Stimulated activated CD4-positive, alpha-beta T cell treated with anti-CD3 and anti-CD28 coated beads, Interleukin-2, amount 100 ng/mL, for 4 hours (primary cell): ENCODE measurements around the gene CCDC93.
A peak's percentile ranks its signal among the peaks of the same experiment; 100 is the strongest.
"Not testable (repeated sequence)": the region's sequence is repeated elsewhere in the genome, so short reads cannot be mapped to it uniquely, and the experiment has no call there.

Experiments
- DNase-seq: peaks from one replicate; pipeline ENCODE4 v3.0.0-alpha.2; 2020; ENCODE audit warnings: low read depth

Gene CCDC93

DNA sequence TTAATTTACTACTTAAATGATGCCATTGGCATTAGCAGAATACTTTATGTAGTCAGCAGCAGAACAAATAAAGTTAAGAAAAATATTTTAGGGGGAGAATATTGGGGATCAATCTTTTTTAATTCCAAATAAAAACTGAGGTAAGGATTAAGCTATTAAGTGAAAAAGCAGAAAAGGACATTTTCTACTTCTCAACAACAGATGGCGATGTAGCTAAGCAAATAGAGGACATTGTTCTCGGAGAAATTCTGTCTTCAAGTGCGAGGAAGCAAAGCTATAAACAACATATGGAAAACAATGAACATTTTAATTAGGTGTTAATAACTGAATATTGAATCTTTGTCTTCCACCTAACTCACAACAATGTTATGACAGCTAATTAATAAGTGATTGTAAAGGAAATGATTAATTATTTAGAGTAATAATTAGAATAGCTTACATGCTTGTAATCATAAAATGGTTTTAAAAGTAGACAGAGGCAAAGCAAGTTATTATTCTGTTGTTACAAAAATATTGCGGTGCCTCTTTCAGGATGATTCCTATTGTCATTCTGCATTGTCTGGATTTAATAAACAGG lies 32.9 kb upstream of the CCDC93 start:
- DNase-seq = no peak

DNA sequence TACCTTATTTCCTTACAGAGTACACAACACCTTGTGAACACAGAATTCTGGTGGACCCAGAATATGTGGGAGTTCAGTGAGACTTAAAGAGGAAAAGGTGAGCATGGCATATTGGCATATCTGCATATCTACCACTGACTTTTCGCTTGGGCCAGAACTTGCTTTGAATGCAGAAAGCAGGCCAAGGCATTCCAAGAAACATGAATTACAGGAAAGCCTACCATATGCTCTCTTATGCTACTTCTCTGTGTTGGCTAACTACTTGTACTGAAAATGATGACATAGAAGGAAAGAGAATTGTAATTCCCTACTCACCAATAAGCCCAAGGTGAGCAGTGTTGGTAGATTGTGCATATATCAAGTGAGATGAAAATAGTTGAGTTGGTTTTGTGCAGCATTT lies 31.4 kb upstream of the CCDC93 start:
- no peak for DNase-seq

DNA sequence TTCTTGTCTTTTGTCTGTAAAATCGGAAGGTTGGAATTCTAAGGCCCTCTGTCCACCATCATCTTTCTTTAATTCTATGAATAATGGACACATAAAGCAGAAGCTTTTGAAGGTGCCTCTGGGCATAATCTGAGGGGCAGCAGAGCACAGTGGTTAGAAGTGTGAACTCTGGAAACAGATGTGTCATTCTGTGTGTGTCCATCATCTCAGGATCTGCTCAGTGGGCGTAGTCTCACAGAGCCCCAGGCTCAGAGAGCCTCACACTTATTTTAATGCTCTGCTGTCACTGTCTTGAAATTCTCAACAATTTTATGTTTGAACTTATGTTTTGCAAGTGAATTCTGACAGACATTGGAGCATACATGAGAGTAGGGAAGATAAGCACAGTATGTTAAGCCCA lies 31.0 kb upstream of the CCDC93 start:
- no peak for DNase-seq

DNA sequence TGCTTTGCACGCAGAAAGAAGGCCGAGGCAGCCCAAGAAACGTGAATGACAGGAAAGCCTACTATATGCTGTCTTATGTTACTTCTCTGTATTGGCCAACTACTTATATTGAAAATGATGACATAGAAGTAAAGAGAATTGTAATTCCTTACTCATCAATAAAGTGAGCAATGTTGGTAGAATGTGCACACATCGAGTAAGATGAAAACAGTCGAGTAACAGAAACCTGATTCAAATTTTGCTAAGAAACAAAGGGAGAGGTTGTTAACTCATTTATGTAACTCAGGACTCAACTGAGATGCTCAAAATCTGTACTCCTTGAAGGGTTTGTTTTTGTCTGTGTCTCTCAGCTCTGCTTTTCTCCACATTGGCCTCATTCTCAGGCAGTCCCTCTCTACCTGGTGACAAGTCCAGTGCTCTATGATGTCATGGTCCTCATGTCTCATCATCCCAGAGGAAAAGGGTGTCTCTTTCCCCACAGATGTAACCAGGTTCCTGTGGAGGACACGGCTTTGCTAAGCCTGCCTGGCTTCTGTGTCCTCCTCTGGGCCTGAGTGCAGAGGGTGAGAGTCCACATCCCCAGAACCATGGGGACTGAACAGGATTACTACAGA lies 30.3 kb upstream of the CCDC93 start:
- DNase-seq = no peak

DNA sequence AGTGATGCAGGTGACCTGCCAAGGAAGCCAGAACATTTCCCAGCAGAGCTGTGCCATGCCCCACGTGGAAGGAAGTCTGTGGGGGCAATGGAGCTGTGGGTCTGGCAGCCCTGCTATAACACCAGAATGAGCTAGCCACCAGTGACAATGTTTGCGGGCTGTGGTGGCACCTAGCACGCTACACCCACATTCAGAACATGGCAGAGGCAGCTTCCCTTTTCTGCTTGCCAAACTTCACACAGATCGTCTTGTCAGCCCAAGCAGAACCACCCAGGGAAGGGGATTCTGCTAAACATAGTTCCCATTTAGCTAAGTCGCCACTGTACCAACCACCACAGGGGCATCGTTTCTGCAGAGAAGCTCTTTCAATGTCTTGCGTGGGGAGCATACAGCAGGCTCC lies 27.0 kb upstream of the CCDC93 start:
- no peak for DNase-seq

DNA sequence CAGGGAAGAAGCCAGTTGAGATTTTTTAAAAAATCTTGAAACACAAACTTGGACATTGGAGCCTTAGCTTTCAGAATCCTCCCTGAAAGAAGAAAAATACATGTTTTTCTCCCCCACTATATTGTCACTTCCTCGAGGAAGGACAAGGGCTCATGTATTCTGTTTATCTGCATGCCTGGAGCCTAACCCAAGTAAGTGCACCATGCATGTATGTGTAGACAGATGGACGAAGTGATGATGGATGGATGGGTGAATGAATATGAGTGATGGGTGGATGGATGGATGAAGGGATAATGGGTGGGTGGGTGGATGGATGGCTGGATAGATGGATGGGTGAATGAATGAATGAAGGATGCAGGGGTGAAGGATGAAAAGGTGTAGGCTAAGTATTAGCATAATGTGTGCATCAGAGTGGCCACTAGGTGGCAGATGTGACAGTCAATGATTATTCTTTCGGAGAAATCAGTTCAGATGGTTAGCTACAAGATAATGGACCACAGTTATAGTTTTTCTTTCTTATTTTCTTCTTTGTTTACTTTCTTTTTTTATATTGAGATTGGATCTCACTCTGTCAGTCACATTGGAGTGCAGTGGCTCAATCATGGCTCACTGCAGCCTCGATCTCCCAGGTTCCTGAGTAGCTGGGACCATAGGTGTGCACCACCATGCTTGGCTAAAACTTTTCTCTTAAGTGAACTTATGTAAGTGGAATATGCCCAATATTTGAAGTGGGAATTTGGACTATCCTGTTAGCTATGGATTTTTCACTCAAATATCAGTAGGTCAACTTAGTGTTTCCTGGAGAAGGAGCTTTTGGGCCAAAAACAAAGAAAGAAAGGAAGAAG lies 18.5 kb upstream of the CCDC93 start:
- peak; percentile 15 for DNase-seq

DNA sequence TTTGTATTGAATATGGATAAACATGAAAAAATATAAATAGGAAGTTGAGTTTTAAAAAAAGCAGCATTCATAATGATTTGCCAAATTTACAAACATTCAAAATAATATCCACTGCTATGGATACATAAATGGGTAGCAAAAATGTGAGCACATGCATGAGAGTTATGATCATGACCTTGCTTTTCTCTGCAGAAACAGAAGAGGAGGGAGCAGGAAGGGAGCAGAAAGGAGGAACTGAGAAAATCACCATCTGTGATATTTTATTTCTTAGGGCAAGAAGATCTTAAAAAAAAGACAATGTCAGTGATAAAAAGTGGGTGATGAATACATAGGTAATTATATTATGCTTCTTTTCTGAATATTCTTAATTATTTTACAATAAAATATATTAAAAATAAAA lies 17.7 kb upstream of the CCDC93 start:
- no peak for DNase-seq

DNA sequence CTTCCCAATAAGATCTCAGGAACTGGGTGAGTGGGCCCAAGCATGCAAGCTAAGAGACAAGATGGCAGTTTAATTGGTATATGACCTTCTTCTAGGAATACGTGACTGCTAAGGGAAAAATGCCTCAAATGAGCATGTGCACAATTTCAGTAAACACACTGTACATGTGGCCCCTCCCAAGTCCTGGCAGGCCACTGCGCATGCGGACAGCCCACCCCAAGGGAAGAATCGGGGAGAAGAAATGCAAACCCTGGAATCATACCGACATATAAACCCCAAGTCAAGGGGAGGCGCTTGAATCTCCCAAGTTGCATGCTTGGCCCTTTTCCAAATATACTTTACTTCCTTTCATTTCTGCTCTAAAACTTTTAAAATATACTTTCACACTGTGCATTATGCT lies 15.2 kb upstream of the CCDC93 start:
- DNase-seq = no peak

DNA sequence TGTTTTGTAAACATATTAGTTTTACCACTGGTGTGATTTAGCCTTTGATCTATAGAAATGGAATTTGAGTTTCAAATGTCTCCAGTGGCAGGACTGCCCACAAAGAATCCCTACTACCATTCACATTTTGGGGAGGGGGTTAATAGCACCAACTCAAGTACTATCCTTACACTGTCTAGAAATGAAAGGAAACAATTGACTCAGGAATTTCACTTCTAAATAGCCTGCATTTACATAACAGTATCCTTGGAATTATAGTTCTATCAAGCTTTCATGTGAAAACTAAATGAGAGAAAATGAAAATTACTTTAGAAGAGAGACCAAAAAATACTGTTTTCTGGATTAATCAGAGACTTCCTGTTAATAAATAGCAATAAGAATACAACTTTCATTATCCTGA lies 7.5 kb upstream of the CCDC93 start:
- no peak for DNase-seq

DNA sequence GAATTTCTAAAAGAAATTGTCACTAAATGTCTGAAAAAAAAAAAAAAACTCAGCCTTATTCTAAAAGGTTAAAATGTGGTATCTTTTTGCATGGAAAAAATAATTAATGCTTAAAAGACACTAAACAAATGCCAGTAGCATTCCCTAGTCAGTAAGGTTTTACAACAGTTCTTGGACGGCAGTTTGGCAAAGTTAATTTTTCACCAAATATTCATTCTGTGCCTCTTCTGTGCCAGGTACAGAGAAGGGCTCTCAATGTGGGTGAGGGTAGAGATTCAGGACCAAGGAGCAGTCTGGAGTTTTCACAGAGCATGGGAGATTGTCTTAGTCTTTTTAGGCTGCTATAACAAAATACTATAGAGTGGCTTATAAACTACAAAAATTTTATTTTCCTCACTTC lies 6.0 kb upstream of the CCDC93 start:
- no peak for DNase-seq

DNA sequence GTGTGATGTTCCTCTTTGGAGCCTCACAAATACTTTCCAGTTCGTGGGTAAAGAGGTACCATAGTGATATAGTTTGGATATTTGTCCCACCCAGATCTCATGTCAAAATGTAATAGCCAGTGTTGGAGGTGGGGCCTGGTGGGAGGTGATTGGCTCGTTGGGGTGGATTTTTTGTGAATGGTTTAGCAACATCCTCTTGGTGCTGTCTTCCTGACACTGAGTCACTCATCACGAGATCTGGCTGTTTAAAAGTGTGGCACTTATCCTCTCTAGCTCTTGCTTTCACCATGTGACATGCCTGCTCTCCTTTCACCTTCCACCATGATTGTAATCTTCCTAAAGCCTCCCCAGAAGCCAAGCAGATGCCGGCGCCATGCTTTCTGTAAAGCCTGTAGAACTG lies 3.0 kb upstream of the CCDC93 start:
- DNase-seq = no peak

DNA sequence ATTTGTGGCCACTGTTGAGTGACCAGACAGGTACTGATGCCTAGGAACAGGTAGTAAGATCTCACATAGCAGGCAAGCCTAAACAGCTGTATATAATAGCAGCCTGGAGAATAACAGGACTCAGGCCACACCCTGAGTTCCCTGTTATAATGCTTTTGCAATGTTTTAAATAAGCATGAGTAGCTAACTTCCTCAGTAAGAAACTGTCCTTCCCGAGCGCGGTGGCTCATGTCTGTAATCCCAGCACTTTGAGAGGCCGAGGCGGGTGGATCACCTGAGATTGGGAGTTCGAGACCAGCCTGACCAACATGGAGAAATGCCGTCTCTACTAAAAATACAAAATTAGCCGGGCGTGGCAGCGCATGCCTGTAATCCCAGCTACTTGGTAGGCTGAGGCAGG lies 1.9 kb upstream of the CCDC93 start:
- not testable (repeated sequence) for DNase-seq

DNA sequence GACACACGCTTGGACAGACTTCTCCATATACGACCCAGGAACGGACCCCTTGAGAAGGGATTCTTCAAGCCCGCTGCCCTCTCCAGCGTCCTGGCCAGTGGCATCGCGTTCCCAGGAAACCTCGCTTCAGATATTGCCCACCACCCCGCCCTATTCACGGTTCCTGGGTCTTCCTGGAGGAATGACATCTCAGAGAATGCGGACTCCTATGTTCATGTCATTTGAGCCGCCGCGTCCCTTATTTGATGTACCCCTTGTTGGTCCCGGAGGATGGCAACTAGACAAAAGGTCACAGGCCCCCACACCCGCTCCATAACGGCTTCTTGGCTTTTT lies 588 bp upstream of the CCDC93 start:
- no peak for DNase-seq

DNA sequence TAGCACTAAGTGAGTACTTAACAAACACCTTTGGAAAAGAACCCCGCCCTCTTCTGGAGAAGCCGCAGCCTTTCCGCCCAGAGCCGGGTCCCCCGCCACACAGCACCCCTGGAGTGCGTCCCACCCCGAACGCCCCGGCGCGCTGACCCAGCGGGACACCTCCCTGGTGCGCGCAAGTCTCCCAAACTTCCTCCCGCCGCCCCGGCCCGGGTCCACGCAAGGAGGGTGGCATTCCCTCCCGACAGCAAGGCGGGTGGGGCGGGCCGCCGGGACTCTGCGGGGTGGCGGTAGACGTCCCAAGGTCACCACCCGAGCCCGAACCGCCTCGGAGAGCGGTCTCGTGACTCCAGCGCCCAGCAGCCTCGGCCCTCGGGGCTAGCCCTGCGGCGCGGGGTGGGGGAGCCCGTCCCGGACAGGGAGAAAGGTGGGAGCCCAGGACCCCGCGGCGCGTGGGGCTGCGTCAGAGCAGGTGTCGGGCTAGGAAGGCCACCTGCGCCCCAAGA lies 598 bp downstream of the CCDC93 start:
- no peak for DNase-seq

DNA sequence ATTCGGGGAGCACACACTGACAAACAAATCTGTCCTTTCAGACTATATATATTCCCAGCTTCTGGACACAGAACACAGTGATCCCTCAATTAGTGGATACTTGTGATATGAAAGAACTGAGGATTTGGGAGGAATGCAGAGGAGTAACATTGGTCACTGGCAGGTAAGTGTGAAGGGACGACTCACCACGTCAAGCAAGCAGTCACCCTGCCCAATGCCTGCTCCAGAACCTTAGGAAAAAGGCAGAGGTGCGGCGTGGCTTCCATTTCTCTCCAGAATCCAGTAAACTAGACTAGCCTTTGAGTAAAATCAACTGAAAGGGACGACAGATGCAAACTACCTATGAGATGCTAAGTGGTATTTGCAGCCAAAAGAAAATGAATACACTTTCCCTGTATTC lies 1.1 kb downstream of the CCDC93 start:
- no peak for DNase-seq

DNA sequence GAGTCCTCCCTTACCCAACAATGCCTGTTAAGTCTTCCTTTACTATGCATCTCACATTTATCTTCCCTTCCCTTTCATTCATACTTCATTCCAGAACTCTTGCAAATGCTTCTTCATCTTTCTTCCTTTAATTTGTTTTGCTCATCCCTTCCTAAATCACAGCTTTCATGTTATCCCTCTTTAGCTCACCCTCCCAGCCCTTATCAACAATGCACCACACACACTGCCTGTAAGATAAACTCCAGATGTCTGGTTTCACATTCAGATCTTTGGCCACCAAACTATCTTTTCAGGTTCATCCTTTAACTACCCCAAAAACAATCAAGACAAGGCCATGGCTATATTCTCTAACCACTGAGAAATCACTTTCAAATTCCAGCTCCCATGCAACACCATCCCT lies 3.4 kb downstream of the CCDC93 start:
- no peak for DNase-seq

DNA sequence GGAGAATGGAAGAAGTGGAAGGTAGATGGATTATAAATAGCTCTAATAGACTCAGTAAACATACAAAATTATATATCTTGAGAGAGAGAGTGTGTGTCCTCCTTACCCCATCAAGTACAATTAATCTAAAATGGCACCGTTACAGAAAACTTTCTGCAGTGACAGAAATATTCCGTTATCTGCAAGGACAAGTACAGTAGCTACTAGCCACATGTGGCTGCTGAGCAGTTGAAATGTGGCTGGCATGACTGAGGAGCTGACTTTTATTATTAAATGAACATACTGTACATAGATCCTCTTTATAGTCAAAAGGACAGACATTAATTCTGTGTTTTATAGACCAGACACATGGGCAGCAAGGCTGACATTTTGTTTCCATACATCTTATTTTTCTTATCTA lies 7.0 kb downstream of the CCDC93 start:
- no peak for DNase-seq

DNA sequence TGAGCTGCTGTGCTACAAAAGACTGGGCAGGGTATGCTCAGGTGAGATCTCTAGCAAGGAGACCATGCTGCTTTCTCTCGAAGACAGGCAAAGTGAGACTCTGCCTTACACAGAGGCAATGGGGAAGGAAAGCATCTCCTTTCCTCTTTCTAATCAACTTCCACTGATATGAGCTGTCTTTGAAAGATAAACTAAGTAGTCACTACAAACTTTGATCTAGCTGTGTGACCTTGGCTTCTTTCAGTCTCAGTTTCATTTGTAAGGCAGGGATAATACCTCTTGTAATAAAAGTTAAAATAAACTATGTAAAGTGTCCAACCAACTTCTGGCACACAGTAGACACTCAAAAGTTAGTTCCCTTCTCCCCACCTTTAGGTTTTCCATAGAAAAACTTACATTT lies 7.5 kb downstream of the CCDC93 start:
- no peak for DNase-seq

DNA sequence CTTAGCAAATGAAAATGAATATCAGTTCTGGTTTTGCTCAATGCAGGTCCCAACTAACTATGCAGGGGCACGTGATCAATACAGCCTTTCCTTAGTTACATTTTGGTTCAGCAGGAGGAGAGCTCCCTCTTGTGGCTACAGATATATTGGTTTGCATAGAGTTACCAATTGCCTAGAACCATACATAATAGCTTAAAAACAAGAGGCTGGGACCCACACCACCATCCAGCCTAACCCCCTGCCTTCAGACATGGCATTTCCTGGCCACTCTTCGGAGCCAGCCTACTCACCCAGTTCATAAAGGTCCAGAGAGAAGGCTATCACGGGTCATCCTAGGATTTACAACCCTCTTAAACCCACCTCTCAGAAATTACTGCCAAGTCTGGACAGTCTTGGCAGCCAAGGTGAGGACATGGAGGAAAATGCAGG lies 10.5 kb downstream of the CCDC93 start:
- DNase-seq = peak; percentile 26

DNA sequence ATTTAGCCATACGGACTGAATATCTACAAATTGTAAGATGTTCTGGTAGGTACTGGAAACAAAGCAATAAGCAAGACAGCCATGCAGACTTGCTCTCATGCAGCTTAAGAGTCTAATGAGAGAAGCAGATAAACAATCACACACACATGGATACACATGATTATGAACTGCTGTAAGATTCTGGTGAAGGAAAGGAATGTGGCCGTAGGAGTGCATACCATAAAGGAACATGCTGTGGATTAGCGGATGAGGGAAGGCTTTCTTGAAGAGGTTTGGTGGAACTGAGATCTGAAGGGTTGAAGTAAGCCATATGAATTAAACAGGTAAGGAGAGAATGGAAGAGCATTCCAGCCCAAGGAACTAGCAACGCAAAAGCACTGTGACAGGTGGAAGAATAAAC lies 13.8 kb downstream of the CCDC93 start:
- no peak for DNase-seq

DNA sequence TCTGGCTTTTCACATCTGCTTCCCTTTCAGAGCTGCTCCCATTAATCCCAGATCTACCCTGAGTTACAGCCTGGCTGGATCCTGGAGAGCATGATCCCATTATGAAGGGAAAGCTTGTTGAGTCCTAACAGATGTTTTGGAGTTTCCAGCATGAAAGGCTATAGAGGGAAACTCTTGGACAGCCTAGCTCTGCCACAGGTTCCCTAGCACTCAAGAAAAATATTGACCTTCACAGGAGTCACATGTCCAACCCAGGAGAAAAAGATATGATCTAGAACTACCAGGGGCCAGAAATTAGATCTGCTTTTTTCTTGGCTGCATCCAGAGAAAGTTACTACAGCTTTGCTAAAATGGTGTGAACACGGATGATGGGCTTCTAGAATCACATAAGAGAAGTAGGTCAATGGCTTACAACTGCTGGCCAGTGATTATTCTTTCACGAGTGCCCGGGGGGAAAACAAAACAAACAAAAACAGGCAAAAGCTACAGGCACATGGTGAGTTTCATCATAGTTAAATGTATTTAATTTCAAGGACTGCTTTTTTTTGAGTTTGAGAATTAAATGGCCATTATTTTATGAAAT lies 15.9 kb downstream of the CCDC93 start:
- DNase-seq = no peak

DNA sequence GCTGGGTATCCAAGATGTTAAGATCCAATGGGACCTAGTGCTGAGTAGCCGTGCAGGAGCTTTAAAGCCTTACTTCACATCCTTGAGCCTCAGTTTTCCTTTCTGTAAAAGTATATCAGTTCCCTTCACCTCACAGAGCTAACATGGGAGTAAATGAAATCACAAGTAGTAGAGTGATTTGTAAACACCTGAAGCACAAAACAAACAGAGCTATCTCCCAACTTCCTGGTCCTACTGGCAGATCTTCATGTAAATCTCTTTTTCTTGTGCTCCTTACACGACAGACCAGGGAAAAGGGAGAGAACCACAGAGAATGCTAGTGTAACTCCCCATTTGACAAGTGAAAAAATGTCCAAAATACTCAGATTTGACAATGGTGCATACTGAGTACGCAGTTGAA lies 17.3 kb downstream of the CCDC93 start:
- no peak for DNase-seq

DNA sequence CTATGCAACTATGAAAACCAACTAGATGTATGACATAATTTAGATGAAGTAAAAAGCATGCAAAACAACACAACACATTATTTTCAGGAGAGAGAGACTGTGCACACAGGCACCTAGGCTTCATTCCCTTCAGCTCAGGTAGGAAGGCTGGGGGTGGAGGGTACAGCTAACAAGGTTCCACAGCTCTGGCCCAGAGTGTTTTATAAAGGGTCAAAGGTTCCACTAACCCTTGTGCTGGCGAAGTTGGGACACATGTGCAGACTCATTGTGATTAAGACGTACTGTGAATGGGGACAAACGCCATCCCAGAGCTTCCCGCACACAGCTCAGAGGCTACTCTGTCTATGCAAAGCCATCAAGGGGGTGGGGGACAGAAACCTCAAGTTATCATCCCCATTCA lies 19.1 kb downstream of the CCDC93 start:
- DNase-seq = no peak
